Endothelial cell of umbilical vein (primary cell): ENCODE measurements around the gene KBTBD13.

Source experiments
- POLR2A ChIP-seq: IDR thresholded peaks from 2 replicates; pipeline ENCODE4 v1.6.1; 2012; ENCODE audit warnings: low read depth, mild to moderate bottlenecking, control low read depth, low read length
- TF ChIP-seq, protein P1 (sequence below), 2 donors: IDR thresholded peaks; 1 replicate in 1 of 2; 2 replicates in 1 of 2; pipeline ENCODE4 v1.5.1; 2011; ENCODE audit warnings: low read length in 2 of 2, mild to moderate bottlenecking in 2 of 2, moderate library complexity in 2 of 2, control low read depth in 1 of 2, inconsistent platforms in 1 of 2, low read depth in 1 of 2; ENCODE audit not compliant: insufficient read depth in 1 of 2; ENCODE audit errors: extremely low read depth in 1 of 2

DNA sequence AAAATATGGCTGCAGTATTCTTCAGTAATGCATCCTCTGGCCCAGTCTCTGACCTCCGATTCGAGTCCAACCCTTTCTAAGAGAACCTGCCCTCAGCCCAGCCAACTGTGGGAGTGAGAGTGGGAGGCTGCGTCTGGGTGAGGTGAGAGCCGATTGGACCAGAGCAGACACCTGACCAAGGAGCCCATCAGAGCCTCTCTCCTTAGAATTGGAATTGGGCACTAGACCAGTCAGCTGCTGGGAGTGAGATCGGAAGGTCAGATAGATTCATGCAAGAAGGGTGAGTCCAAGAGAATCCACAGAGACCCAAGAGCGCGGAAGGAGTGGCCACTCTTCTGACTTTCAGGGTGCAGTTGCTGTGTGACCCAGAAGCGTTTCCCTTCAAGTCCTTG is 19.0 kb upstream of the KBTBD13 start:
- no peak for TF ChIP-seq POLR2A
- TF ChIP-seq, protein P1, sequence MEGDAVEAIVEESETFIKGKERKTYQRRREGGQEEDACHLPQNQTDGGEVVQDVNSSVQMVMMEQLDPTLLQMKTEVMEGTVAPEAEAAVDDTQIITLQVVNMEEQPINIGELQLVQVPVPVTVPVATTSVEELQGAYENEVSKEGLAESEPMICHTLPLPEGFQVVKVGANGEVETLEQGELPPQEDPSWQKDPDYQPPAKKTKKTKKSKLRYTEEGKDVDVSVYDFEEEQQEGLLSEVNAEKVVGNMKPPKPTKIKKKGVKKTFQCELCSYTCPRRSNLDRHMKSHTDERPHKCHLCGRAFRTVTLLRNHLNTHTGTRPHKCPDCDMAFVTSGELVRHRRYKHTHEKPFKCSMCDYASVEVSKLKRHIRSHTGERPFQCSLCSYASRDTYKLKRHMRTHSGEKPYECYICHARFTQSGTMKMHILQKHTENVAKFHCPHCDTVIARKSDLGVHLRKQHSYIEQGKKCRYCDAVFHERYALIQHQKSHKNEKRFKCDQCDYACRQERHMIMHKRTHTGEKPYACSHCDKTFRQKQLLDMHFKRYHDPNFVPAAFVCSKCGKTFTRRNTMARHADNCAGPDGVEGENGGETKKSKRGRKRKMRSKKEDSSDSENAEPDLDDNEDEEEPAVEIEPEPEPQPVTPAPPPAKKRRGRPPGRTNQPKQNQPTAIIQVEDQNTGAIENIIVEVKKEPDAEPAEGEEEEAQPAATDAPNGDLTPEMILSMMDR (IDR thresholded peaks at IDR 0.05; ENCODE audit: extremely low read depth in 1 of 2, insufficient read depth in 1 of 2, low read depth in 1 of 2, low read length in 2 of 2) = no peak
